Mesothelial cell of epicardium (in vitro differentiated cells): ENCODE data around the gene OR2T12. TPM values are rescaled to one million over a fixed set of nuclear protein-coding genes. Genes with fewer than 3 reads are reported as not detected.
"Not testable (repeated sequence)": the region's sequence is repeated elsewhere in the genome, so short reads cannot be mapped to it uniquely, and the experiment has no call there.

Experiments used
- DNase-seq, 2 experiments: peaks; one replicate each; pipeline ENCODE4 v3.0.0; 2021; ENCODE audit warnings: low spot score in 2 of 2; ENCODE audit not compliant: unreplicated experiment in 2 of 2
- H3K27ac Mint-ChIP-seq: 2 replicates; pipeline ENCODE4 v1.8.0; 2021; ENCODE audit warnings: mixed read lengths
- H3K27me3 Mint-ChIP-seq: 2 replicates; pipeline ENCODE4 v1.8.0; 2021; ENCODE audit warnings: low read depth, mixed read lengths
- H3K36me3 Mint-ChIP-seq: 2 replicates; pipeline ENCODE4 v1.8.0; 2021; ENCODE audit warnings: mixed read lengths
- H3K4me1 Mint-ChIP-seq: 2 replicates; pipeline ENCODE4 v1.8.0; 2021; ENCODE audit warnings: mixed read lengths
- H3K4me3 Mint-ChIP-seq: 2 replicates; pipeline ENCODE4 v1.8.0; 2021; ENCODE audit warnings: mild to moderate bottlenecking, moderate library complexity, mixed read lengths
- H3K9me3 Mint-ChIP-seq: 2 replicates; pipeline ENCODE4 v1.8.0; 2021; ENCODE audit warnings: mixed read lengths
- CTCF ChIP-seq: fragments of 200-600 bp; sonication (generic); IDR thresholded peaks from one replicate; pipeline ENCODE4 v1.5.0; 2021; ENCODE audit warnings: antibody characterized with exemption; ENCODE audit not compliant: unreplicated experiment
- total RNA-seq: library from RNA; stranded (reverse); gene quantifications from 3 replicates; pipeline ENCODE4 v1.2.1, GENCODE V29; 2021

The OR2T12 gene
- not detected in 3 replicates for total RNA-seq

- TF ChIP-seq CTCF = no peak
- Mint-ChIP-seq H3K27ac (no peak within 1 kb of the TSS), H3K36me3 (peaks cover 3% of the 10 kb centered on the region), H3K27me3 (no peaks in the 10 kb centered on the region), H3K9me3 (peaks cover 63% of the 10 kb centered on the region), H3K4me3 (no peak within 1 kb of the TSS), H3K4me1 (no peaks in the 10 kb centered on the region)
- no peak for DNase-seq
Observed at GRCh38 chr1:248303324-248303723, at the start of gene OR2T12. Gene OR2T12, minus strand, starts transcription at chr1:248303424. Its CDS starts 7,846 bp downstream, at chr1:248295578.

- peaks cover 51% of the 10 kb centered on the region for H3K9me3 Mint-ChIP-seq
- no peak for TF ChIP-seq CTCF
- no peak within 1 kb of the TSS for H3K4me3 Mint-ChIP-seq
- no peaks in the 10 kb centered on the region for H3K4me1 Mint-ChIP-seq
- no peaks in the 10 kb centered on the region for H3K36me3 Mint-ChIP-seq
- no peaks in the 10 kb centered on the region for H3K27me3 Mint-ChIP-seq
- DNase-seq = no peak
- no peak within 1 kb of the TSS for H3K27ac Mint-ChIP-seq
Observed at GRCh38 chr1:248348475-248348874, 45.3 kb upstream of the OR2T12 start, which contains the start of gene OR14C36. Gene OR14C36, plus strand, starts transcription at chr1:248348775. Its CDS starts 0 bp downstream, at chr1:248348775.

- TF ChIP-seq CTCF = no peak
- DNase-seq = no peak
- no peak overlapping the region for H3K27ac Mint-ChIP-seq
- no peaks in the 10 kb centered on the region for H3K27me3 Mint-ChIP-seq
- H3K4me3 Mint-ChIP-seq = no peak overlapping the region
- peaks cover 58% of the 10 kb centered on the region for H3K9me3 Mint-ChIP-seq
- H3K36me3 Mint-ChIP-seq = no peaks in the 10 kb centered on the region
- H3K4me1 Mint-ChIP-seq = no peaks in the 10 kb centered on the region
Observed at GRCh38 chr1:248343451-248343850, 40.2 kb upstream of the OR2T12 start.

- Mint-ChIP-seq H3K4me3 (no peak within 1 kb of the TSS), H3K36me3 (no peaks in the 10 kb centered on the region)
Observed at GRCh38 chr1:248324468-248324867, 21.2 kb upstream of the OR2T12 start, which contains the start of gene OR2M7. Gene OR2M7, minus strand, starts transcription at chr1:248324568. Its CDS starts 0 bp downstream, at chr1:248324568.

GRCh38 chr1:248316796-248317195 is 13.6 kb upstream of the OR2T12 start:
- Mint-ChIP-seq H3K4me3 (no peak overlapping the region), H3K27me3 (no peaks in the 10 kb centered on the region), H3K9me3 (peaks cover 84% of the 10 kb centered on the region), H3K4me1 (no peaks in the 10 kb centered on the region), H3K36me3 (no peaks in the 10 kb centered on the region), H3K27ac (no peak overlapping the region)
- no peak for TF ChIP-seq CTCF
- no peak for DNase-seq

More at GRCh38 chr1:248324468-248324867, 21.2 kb upstream of the OR2T12 start, which contains the start of gene OR2M7:
- H3K9me3 Mint-ChIP-seq = peaks cover 76% of the 10 kb centered on the region
- no peak for DNase-seq
- H3K27me3 Mint-ChIP-seq = no peaks in the 10 kb centered on the region
- no peak within 1 kb of the TSS for H3K27ac Mint-ChIP-seq
- H3K4me1 Mint-ChIP-seq = no peaks in the 10 kb centered on the region
- no peak for TF ChIP-seq CTCF

- H3K4me1 Mint-ChIP-seq = not testable (repeated sequence)
Observed at GRCh38 chr1:248306740-248307139, 3.5 kb upstream of the OR2T12 start.

More at GRCh38 chr1:248306740-248307139, 3.5 kb upstream of the OR2T12 start:
- H3K36me3 Mint-ChIP-seq, H3K27ac Mint-ChIP-seq, H3K4me3 Mint-ChIP-seq, DNase-seq, H3K27me3 Mint-ChIP-seq: not testable (repeated sequence)
- H3K9me3 Mint-ChIP-seq = peaks cover 69% of the 10 kb centered on the region
